ENCODE measurements around the gene SNAPC3.

DNA sequence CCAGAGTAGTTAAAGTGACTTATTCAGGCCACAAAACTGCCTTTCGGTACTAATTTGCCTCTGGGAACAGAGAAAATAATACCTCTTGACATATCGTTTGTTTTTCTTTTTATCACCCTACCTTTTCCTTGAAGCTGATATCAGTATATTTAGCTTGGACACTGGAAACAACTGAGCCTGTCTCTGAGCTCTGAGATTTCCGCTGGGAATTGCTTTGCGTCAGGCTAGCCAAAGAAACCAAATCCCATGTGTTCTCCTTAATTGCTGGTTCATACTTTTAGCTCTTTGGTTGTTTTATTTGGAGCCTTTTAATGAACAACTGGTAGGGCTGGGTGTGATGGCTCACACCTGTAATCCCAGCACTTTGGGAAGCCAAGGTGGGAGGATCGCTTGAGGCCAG is 30.3 kb upstream of the SNAPC3 start:
- TF ChIP-seq, protein P1, sequence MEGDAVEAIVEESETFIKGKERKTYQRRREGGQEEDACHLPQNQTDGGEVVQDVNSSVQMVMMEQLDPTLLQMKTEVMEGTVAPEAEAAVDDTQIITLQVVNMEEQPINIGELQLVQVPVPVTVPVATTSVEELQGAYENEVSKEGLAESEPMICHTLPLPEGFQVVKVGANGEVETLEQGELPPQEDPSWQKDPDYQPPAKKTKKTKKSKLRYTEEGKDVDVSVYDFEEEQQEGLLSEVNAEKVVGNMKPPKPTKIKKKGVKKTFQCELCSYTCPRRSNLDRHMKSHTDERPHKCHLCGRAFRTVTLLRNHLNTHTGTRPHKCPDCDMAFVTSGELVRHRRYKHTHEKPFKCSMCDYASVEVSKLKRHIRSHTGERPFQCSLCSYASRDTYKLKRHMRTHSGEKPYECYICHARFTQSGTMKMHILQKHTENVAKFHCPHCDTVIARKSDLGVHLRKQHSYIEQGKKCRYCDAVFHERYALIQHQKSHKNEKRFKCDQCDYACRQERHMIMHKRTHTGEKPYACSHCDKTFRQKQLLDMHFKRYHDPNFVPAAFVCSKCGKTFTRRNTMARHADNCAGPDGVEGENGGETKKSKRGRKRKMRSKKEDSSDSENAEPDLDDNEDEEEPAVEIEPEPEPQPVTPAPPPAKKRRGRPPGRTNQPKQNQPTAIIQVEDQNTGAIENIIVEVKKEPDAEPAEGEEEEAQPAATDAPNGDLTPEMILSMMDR (IDR thresholded peaks at IDR 0.05): no peak
- TF ChIP-seq POLR2A (IDR thresholded peaks at IDR 0.05): no peak
- no peak for TF ChIP-seq POLR2AphosphoS5 (IDR thresholded peaks at IDR 0.05)
